ENCODE measurements around the gene C17orf100.
A peak's percentile ranks its signal among the peaks of the same experiment; 100 is the strongest.
"Not testable (repeated sequence)": the region's sequence is repeated elsewhere in the genome, so short reads cannot be mapped to it uniquely, and the experiment has no call there.

C17orf100 gene

DNA sequence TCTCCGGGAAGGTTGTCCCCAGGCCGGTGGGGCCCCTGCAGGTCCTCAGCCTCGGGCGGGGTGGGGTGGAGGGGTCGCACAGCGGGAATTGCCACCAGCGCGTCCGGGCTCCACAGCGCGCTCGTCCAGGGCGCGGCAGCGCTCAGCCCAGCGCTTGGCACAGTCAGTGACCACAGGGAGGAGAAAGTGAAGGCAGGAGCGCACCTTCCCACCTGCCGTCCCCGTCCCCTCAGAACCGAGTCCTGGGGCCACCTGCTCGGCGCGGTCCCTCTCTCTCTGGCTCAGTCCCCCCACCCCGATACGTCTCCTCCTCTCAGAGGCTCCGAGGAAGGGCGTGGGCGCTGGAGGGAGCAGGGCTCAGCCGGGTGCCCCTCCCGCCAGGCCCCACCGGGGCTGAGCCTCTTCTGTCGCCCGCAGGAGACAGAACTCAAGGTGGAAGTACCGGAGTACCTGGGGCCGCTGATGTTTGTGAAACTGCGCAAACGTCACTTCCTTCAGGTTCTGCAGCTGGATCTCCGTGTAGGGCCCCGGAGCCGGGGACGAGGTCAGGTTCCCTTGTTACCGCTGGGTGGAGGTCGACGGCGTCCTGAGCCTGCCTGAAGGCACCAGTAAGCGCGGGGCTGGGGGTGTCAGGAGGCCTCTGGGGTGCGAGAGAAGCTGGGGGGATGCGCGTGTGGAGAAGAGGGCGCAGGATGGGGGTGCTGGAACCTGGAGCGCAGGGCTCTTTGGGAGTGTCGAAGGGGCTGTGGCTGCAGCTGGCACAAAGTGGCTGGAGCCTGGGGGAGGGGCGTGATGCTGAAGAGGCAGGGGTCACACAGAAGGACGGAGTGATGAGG, 5.5 kb downstream of the C17orf100 start:
- not testable (repeated sequence) for H3K36me3 Mint-ChIP-seq; H3K27ac Mint-ChIP-seq; H3K27me3 Mint-ChIP-seq; H3K9me3 Mint-ChIP-seq (ENCODE audit: low read depth)
- Mint-ChIP-seq H3K4me3 (peak overlapping the region; percentile 87), H3K4me1 (ENCODE audit: low read depth) (peaks cover 55% of the 10 kb centered on the region)

DNA sequence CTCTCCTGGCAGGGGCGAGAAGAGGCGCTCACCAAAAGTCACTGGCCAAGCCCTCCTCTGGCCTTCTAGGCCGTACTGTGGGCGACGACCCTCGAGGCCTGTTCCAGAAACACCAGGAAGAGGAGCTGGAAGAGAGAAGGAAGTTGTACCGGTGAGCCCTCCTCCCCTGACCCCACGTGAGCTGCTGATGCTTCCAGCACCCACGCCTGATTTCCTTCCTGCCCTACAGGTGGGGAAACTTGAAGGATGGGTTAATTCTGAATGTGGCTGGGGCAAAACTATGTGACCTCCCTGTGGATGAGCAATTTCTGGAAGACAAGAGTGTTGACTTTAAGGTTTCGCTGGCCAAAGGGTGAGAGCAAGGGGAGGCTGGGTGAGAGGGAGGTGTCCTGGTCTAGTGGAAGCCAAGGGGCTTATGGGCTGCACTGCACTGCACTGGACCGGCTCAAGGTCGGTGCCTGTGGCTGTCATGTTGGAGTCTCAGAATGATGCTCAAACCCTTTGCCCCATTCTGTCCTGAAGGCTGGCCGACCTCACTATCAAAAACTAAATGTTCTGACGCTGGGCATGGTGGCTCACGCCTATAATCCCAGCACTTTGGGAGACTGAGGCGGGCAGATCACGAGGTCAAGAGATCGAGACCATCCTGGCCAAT, 6.2 kb downstream of the C17orf100 start:
- peak overlapping the region; percentile 76 for H3K27ac Mint-ChIP-seq
- no peaks in the 10 kb centered on the region for H3K27me3 Mint-ChIP-seq
- H3K9me3 Mint-ChIP-seq (ENCODE audit: low read depth), result no peaks in the 10 kb centered on the region
- H3K4me1 Mint-ChIP-seq (ENCODE audit: low read depth), result peaks cover 49% of the 10 kb centered on the region
- peaks cover 3% of the 10 kb centered on the region for H3K36me3 Mint-ChIP-seq
- peak overlapping the region; percentile 87 for H3K4me3 Mint-ChIP-seq

DNA sequence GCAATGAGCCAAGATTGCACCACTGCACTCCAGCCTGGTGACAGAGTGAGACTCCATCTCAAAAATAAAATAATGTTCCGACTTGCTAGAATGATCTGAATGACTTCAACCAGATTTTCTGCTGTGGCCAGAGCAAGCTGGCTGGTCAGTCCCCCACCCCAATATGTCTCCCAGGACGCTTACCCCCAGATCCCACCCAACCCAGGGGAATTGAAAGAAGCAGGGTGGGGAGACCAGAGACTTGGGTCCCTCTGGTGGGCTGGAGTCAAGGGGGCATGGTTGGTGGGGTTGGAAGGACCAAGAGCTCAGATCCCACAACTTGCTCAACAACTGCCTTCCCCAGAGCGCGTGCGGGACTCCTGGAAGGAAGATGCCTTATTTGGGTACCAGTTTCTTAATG, 6.8 kb downstream of the C17orf100 start:
- Mint-ChIP-seq H3K4me3 (peak overlapping the region; percentile 47), H3K4me1 (ENCODE audit: low read depth) (peaks cover 43% of the 10 kb centered on the region)
- not testable (repeated sequence) for H3K27ac Mint-ChIP-seq

DNA sequence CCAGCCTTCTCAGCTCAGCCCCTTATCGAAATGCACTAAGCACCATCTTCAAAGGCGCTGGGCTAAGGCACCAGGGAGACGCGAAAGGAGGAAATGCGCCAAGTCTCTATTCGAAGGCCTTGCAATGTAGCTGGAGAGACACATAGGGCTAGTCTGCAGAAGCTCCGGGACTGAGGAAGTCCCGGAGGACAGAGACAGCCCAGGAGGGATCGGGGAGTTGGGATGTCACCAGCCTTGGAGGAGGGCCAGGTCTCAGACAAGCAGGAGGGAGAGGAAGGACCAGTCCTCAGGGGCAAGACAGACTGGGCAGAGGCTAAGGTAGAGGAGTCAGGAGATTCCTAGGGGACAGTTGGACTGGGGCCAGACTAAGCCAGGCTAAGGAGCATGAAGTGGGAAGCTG, 8.5 kb downstream of the C17orf100 start:
- H3K9me3 Mint-ChIP-seq (ENCODE audit: low read depth), result no peaks in the 10 kb centered on the region
- H3K4me1 Mint-ChIP-seq (ENCODE audit: low read depth), result peaks cover 37% of the 10 kb centered on the region
- H3K27me3 Mint-ChIP-seq, result no peaks in the 10 kb centered on the region
- H3K4me3 Mint-ChIP-seq, result no peak overlapping the region
- no peaks in the 10 kb centered on the region for H3K36me3 Mint-ChIP-seq
- no peak overlapping the region for H3K27ac Mint-ChIP-seq

More for the DNA sequence above, 6.8 kb downstream of the C17orf100 start:
- H3K9me3 Mint-ChIP-seq (ENCODE audit: low read depth); H3K36me3 Mint-ChIP-seq; H3K27me3 Mint-ChIP-seq: not testable (repeated sequence)

DNA sequence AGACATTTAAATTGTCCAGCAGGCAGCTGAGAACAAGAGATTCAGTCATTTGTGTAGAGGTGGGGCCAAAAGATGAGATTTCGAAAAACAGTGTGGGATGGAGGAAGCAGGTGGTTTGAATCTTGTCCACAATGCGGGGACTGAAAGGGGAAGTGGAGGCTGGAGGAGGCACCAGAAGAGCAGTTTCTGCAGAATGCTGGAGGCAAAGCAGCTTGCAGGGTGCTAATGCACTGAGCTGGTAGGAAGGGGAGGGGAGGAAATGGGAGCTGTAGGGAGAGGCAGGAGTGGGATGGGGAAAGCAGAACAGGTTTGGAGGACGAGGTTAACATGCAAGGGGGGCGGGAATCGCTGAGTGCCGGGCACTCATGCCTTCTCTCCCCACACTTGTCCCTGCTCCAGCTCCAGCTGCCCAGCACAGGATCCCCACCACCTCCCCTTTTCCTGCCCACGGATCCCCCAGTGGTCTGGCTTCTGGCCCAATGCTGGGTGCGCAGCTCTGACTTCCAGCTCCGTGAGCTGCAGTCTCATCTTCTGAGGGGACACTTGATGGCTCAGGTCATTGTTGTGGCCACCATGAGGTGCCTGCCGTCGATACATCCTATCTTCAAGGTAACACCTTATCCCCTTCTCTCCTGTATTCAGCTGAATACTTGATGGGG, 9.4 kb downstream of the C17orf100 start:
- Mint-ChIP-seq H3K9me3 (ENCODE audit: low read depth) (no peaks in the 10 kb centered on the region), H3K36me3 (no peaks in the 10 kb centered on the region), H3K4me1 (ENCODE audit: low read depth) (peaks cover 30% of the 10 kb centered on the region), H3K27me3 (no peaks in the 10 kb centered on the region), H3K27ac (no peak overlapping the region), H3K4me3 (peak overlapping the region; percentile 14)

DNA sequence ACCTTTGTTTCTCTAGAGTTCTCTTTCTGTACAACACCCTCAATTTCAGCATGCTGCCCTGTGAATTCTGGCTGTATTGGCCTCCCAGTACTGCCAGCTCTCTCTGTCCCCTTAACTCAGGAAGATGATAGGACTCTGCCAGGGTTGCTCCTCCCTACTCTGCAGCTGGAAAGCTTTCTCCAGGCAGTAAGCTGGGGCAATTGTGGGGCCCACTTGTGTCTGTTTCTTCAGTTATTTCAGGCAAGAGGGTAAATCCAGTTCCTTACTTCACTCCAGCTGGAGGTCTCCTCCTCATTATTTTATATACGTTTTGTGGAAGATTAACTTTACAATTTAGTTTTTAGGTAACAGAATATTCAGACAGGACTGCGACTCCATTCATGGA, 9.9 kb downstream of the C17orf100 start:
- Mint-ChIP-seq H3K4me1 (ENCODE audit: low read depth) (peaks cover 28% of the 10 kb centered on the region), H3K4me3 (no peak overlapping the region), H3K27me3 (no peaks in the 10 kb centered on the region), H3K27ac (no peak overlapping the region), H3K9me3 (ENCODE audit: low read depth) (no peaks in the 10 kb centered on the region), H3K36me3 (no peaks in the 10 kb centered on the region)

DNA sequence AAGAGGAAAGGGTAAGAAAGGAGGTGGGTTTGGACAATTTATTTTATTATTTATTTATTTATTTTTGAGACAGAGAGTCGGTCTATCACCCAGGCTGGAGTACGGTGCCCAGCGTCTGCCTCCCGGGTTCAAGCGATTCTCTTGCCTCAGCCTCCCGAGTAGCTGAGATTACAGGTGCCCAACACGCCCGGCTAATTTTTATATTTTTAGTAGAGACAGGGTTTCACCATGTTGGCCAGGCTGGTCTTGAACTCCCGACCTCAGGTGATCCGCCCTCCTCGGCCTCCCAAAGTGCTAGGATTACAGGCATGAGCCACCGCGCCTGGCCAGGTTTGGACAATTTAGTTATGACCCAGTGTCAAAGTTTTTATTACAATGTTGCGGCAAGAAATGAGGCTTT, 11.6 kb downstream of the C17orf100 start:
- not testable (repeated sequence) for H3K9me3 Mint-ChIP-seq (ENCODE audit: low read depth); H3K27me3 Mint-ChIP-seq; H3K27ac Mint-ChIP-seq; H3K36me3 Mint-ChIP-seq; H3K4me3 Mint-ChIP-seq
- peaks cover 28% of the 10 kb centered on the region for H3K4me1 Mint-ChIP-seq (ENCODE audit: low read depth)

DNA sequence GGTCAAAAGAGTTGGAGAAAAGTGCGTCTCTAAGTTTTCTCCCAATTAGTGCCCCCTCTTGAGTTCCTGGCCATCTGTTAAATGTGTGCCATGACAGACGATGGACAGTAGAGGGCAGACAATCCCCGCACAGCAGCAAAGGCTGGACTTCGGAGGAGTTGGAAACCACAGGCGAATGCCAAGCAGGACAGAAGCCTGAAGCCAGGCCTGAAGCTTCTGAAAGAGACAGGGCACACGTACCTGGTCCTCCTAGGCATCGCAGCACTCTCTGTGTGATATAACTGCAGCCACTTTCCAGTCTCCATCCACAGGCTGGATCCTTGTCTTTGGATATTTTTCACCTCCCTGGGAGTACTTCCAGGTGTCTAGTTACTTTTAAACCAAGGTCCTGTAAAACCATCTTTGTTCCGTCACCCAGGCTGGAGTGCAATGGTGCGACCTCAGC, 14.5 kb downstream of the C17orf100 start:
- H3K9me3 Mint-ChIP-seq (ENCODE audit: low read depth), result no peaks in the 10 kb centered on the region
- no peaks in the 10 kb centered on the region for H3K27me3 Mint-ChIP-seq
- H3K4me3 Mint-ChIP-seq, result no peak overlapping the region
- peaks cover 16% of the 10 kb centered on the region for H3K4me1 Mint-ChIP-seq (ENCODE audit: low read depth)
- peaks cover 6% of the 10 kb centered on the region for H3K36me3 Mint-ChIP-seq
- no peak overlapping the region for H3K27ac Mint-ChIP-seq

DNA sequence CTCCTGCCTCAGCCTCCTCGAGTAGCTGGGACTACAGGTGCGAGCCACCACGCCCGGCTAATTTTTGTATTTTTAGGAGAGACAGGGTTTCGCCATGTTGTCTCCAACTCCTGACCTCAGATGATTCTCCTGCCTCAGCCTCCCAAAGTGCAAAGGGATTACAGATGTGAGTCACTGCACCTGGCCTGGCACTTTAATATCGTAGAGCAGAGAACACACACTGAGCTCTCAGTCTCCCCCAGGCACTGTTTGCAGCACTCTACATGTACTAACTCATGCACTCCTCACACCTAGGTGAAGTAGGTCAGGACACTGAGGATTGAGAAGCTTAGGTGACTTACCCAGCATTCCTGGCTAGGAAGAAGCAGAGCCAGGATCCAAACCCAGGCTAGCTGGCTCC, 15.0 kb downstream of the C17orf100 start:
- H3K27ac Mint-ChIP-seq, result no peak overlapping the region
- no peak overlapping the region for H3K4me3 Mint-ChIP-seq
- no peaks in the 10 kb centered on the region for H3K9me3 Mint-ChIP-seq (ENCODE audit: low read depth)
- peaks cover 6% of the 10 kb centered on the region for H3K36me3 Mint-ChIP-seq
- peaks cover 12% of the 10 kb centered on the region for H3K4me1 Mint-ChIP-seq (ENCODE audit: low read depth)
- H3K27me3 Mint-ChIP-seq, result no peaks in the 10 kb centered on the region

DNA sequence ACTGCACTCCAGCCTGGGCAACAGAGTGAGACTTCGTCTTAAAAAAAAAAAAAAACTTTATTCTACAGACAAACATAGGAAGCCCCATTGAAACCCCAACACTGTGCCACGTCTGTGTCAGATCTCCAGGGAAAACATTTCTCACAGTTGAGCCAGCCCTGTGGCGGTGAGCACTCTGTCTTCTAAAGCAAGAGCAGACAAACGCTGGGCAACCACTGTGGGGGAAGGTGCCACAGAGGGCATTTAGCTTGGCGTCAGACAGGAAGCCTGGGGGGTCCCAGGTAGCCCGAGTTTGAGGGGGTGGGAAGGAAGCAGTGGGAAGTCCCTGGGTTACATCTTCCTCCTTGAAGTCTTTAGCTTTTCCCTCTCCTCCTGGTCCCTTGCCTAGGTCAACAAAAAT, 16.0 kb downstream of the C17orf100 start:
- Mint-ChIP-seq H3K27ac (no peak overlapping the region), H3K4me1 (ENCODE audit: low read depth) (peaks cover 11% of the 10 kb centered on the region), H3K36me3 (peaks cover 6% of the 10 kb centered on the region), H3K9me3 (ENCODE audit: low read depth) (no peaks in the 10 kb centered on the region), H3K4me3 (no peak overlapping the region), H3K27me3 (no peaks in the 10 kb centered on the region)

DNA sequence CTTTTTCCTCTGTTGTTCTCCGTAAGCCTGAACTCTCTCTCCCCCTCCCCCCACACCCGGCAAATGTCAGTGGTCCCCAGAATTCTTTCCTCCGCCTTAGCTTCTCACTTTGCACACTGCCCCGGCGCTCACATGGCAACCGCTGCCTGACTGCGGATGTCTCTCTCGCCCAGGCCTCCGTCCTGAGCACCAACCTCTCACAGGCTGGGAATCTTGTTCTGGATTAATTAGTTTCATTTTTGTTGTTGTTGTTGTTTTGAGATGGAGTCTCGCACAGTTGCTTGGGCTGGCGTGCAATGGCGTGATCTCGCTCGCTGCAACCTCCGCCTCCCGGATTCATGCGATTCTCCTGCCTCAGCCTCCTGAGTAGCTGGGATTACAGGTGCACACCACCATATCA, 16.7 kb downstream of the C17orf100 start:
- H3K9me3 Mint-ChIP-seq (ENCODE audit: low read depth), result no peaks in the 10 kb centered on the region
- no peak overlapping the region for H3K27ac Mint-ChIP-seq
- H3K4me3 Mint-ChIP-seq, result no peak overlapping the region
- no peaks in the 10 kb centered on the region for H3K27me3 Mint-ChIP-seq
- peaks cover 11% of the 10 kb centered on the region for H3K4me1 Mint-ChIP-seq (ENCODE audit: low read depth)
- peaks cover 6% of the 10 kb centered on the region for H3K36me3 Mint-ChIP-seq

DNA sequence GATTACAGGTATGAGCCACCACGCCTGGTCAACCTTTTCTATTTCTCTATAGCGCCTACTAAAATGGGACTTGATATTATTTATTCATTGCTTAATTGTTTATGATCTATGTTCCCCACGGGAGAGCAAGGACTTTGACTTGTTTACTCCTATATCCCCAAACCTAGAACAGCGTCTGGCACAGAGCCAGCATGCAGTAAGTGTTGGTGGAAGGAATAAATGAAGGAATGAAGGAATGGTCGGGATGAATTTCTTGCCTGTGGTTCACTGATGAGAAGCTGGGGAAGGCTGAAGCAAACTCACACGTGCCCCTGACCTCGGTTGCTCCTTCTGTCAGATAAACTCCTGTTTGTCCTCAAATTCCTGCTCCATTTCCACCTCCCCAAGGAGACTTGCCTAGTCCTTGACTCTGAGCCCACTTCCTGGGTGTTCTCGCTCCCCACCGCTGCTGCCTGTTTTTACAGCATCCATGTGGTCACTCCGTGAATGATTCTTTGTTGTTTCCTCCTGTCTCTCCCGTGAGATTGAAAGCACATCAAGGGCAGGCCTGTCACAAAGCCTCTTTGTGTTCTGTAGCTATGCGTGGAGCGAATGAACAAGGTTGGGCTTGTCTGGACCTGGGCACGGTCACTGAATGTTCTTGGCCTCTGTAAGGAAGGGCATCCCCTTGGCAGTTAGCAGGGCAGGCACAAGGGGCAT, 17.3 kb downstream of the C17orf100 start:
- H3K27me3 Mint-ChIP-seq, result no peaks in the 10 kb centered on the region
- no peak overlapping the region for H3K27ac Mint-ChIP-seq
- peaks cover 11% of the 10 kb centered on the region for H3K4me1 Mint-ChIP-seq (ENCODE audit: low read depth)
- no peak overlapping the region for H3K4me3 Mint-ChIP-seq
- H3K9me3 Mint-ChIP-seq (ENCODE audit: low read depth), result no peaks in the 10 kb centered on the region
- peaks cover 6% of the 10 kb centered on the region for H3K36me3 Mint-ChIP-seq

DNA sequence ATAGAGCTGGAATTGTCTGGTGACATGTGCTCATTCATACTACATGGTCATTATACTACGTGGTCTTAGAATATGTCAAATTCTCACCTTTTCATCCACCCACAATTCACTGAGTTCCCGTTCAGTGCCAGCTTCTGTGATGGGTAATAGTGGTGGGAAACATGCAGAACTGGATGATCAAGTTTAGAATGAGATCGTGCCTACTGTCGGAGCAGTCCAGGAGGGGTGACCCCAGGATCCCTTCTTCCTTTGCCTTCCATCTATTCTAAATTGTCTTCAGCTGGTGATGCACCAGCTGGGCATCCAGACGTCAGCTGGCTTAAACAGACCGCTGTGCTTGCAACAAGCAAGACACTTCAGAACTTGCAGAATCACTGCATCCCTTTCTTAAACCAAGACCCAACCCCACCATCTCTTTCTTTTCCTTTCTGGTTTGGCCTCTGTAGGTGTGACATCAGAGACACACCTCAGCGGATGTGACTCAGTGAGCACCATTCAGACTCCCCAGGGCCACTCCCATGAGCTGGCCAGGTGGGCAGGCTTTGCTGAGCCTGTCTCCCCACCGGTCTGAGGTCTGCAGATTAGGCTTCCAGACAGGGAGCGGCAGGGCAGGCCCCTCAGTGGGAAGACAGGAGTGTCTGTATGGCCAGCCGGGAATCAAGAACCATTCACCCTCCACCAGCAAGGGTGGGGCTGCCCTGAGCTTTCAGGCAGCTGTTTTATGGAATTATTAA, 18.1 kb downstream of the C17orf100 start:
- Mint-ChIP-seq H3K9me3 (ENCODE audit: low read depth) (no peaks in the 10 kb centered on the region), H3K27me3 (no peaks in the 10 kb centered on the region), H3K4me3 (no peak overlapping the region), H3K4me1 (ENCODE audit: low read depth) (peaks cover 11% of the 10 kb centered on the region), H3K36me3 (peaks cover 6% of the 10 kb centered on the region), H3K27ac (no peak overlapping the region)

DNA sequence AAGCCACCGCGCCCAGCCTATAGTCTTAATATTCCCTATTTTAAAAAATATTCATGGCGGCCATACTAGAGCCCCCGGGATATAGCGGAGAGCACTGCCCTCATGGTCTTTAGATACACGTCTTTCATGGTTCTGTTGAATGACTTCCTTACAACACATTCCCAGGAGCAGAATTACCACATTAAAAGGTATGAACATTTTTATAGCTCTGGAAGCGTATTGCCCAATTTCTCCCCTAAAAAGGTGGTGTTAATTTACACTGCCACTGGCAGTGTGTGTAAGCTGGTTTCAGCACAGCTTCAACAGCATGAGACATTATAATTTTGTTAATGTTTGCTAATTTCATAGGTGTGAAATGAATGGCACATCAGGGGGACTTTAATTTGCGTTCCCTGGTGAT, 19.0 kb downstream of the C17orf100 start:
- no peak overlapping the region for H3K27ac Mint-ChIP-seq
- H3K9me3 Mint-ChIP-seq (ENCODE audit: low read depth), result no peaks in the 10 kb centered on the region
- H3K4me3 Mint-ChIP-seq, result no peak overlapping the region
- H3K36me3 Mint-ChIP-seq, result peaks cover 6% of the 10 kb centered on the region
- H3K4me1 Mint-ChIP-seq (ENCODE audit: low read depth), result peaks cover 11% of the 10 kb centered on the region
- no peaks in the 10 kb centered on the region for H3K27me3 Mint-ChIP-seq
